ENCODE data around the gene DHX8.
"Not testable (repeated sequence)": the region's sequence is repeated elsewhere in the genome, so short reads cannot be mapped to it uniquely, and the experiment has no call there.

Gene DHX8

DNA sequence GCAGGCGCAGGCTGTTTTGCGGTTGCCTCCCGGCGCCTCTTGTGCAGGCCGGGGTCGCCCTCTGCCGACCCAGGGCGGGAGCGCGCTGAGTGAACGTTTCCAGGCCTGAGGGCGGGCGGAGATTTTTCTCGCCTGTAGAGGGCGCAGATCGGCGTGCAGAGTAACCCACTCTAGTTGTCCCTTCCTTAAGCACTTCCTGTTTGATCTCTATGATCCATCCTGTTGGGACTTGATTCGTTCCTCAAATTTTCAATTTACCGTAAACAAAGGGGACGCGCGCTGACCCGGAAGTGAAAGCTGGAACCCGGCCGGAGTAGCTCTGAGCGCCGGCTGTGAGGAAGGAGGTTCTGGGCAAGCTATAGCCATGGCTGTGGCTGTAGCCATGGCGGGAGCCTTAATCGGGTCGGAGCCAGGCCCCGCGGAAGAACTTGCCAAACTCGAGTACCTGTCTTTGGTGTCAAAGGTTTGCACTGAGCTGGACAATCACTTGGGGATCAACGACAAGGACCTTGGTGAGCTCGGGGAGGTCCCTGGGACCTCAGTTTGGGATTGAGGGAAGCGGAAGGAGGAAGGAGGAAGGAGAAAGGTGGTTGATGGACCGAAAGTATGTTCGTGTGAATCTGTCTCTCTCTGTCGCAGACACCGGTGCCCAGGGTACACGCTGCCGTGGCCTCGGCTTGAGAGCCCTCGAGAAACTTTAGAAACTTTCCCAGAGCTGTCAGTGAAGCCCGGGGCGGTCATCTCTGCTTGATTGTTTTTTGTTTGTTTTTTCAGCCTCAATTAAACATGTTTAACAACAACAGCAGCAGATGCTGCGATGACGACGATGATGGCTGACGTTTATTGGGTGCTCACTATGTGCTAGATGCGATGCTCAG is at the start of gene DHX8:
Gene DHX8 (plus strand): TSS at position 302 of the 878 bp plus-strand sequence. CDS start 63 bp downstream, at position 365.
- DNase-seq = peak; percentile 99

DNA sequence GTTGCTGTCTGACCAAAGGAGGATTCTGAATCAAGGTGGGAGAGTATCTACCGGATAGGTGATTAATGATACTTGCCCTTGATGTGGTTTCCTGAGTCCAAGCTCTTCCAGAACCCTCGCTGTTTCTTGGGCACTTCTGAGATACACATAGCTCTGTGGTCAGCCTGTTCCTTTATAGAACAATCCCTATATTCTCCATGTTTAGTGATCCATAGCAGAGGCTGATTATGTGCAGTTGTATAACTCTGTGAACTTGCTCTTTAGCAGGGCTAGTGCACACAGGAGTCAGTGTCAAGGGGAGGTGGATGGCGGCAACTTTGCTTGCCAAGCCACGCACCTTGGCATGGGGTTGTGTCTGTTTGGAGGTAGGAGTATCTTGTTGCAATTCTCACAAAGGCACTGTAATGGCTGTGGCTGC is 48.9 kb upstream of the DHX8 start:
- DNase-seq = no peak

DNA sequence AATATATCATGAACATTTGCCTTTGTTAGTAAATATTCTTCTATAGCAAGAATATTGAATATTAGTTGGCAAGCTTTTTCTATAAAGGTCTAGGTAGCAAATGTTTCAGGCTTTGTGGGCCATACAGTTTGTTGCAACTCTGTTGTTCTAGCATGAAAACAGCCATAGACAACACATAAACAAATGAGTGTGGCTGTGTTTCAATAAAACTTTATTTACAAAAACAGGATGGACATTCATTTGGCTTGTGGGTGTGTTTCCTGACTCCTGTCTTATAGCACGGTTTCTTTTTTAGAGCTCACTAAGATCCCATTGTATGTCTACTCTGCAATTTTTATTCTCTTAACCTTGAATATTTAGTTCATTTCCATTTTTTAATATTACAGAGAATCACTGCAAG is 46.0 kb upstream of the DHX8 start:
- no peak for DNase-seq

DNA sequence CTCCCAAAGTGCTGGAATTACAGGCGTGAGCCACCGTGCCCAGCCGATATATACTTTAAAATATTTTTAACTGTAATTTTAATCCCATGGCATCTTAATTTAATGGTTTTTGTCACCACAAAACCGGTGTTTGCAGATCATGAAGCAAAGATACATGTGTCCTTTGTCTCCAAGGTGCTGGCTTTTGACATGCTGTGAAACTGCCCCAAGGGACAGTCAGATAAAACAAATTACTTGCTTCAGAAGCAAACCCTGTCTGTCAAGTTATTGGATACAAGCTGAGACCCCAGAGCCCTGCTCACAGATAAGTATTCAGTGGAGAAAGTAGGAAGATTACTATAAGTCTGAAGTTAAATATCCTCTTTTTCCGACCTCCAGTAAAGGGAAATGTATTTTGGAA is 45.1 kb upstream of the DHX8 start:
- DNase-seq = no peak

DNA sequence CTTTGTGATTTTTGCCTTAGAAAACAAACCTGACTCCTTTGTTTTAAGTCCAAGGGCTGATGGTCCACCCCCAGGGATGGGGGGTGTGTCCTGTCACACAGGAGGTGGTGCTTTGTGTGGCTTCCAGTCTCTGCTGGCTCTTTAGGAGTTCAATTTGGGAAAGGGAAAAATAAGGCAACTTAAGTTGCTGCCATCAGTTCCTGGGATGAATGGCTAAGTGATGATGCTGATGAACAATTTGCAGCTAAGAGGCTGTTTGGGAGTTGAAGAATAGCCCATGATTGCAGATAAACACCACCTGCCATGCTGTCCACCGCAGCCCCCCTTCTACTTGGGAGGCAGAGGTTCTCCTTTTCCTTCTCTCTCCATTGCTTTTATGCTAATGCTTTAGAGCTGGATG is 44.7 kb upstream of the DHX8 start:
- DNase-seq = no peak

DNA sequence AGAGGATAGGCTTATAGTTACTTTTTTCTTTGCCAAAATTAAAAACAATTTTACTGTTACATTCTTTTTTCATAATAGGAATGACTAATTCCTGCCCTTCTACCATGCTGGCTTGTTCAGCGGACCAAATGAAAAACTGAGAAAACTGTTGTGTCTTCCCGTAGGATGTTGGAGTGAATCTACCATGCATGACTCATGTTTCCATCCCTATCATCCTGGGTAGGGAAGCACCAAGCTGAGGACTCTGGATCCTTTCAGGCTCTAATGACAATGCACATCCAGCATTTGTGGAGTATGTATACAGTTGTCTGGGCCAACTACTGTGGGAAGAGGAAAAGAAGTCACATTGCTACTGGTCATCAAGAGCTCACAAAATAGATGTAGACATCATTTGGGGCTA is 41.1 kb upstream of the DHX8 start:
- DNase-seq = no peak

DNA sequence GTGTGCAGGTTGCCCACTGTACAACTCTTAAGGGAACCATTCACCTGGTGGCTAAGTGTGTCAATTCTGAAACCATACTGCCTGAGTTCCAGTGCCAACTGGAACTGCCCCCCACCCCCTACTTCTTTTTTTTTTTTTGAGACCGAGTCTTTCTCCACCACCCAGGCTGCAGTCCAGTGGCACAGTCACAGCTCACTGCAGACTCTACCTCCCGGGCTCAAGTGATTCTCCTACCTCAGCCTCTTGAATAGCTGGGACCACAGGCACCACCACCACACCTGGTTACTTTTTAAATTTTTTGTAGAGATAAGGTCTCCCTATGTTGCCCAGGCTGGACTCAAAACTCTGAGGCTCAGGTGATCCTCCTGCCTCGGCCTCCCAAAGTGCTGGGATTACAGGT is 40.4 kb upstream of the DHX8 start:
- DNase-seq = no peak

DNA sequence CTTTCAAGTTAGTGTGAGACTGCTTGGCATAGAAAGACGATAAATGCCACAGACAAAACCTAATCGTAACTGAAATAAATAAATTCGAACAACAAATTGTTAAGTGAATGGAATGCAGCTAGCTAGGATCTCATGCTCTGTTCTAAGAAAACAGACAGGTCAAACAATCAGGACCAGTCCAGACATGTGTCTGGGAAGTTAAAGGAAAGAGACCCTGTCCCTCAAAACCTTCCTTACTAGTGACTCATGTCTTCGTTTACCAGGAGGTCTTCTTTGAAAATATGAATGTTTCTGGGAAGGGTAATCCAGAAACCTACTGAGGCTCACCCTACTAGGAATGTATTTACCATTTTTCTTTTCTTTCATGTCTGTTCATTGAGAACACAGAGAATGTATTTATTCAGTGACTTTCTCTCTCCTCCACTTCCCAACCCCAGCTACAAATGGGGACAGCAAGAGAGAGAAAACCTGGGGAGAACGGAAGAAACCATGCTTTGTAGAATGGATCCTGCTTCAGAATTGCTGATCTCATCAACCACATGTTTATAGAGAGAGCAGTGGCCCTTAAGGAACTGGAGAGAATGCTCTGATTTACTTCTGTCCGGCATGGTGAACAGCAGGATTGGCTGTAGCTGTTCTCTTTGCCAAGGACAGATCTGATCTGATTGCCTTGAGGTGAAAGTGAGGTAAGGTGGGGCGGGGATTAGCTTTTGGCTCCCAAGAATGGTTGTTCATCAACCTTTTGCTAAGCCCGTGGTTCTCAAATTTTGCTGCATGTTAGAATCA is 39.4 kb upstream of the DHX8 start:
- DNase-seq = no peak

DNA sequence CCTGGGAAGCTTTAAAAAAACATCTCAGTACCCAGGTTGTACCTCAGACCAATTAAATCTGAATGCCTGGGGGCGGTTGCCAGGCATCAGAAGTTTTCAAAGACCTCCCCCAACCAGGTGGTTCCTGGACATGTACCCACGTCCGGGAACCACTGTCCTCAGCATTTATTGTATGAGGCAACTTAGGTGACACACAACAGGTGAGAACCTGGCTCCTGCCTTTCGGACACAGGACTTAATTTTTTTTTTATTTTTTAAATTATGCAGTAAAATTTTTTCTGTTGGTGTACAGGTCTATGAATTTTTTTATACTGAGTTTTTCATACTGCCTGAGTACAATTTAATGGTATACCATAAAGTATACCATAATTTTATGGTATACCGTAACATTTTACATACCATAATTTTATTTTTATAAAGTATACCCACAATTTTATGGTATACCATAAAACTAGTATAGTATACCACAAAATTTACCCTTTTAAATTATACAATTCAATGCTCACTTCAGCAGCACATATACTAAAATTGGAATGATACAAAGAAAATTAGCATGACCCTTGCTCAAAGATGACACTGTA is 38.7 kb upstream of the DHX8 start:
- no peak for DNase-seq

DNA sequence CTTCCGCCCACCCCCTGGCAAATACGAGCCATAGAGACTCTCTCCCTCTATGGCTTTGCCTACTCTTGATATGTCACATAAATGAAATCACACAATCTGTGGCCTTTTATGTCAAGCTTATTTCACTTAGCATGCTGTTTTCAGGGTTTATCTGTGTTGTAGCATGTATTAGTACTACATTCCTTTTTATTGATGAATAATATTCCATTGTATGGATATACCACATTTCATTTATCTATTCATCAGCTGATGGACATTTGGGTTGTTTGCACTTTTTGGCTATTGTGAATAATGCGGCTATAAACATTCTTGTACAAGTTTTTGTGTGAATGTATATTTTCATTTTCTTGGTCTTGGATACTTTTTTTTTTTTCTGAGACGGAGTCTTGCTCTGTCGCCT is 37.0 kb upstream of the DHX8 start:
- no peak for DNase-seq

DNA sequence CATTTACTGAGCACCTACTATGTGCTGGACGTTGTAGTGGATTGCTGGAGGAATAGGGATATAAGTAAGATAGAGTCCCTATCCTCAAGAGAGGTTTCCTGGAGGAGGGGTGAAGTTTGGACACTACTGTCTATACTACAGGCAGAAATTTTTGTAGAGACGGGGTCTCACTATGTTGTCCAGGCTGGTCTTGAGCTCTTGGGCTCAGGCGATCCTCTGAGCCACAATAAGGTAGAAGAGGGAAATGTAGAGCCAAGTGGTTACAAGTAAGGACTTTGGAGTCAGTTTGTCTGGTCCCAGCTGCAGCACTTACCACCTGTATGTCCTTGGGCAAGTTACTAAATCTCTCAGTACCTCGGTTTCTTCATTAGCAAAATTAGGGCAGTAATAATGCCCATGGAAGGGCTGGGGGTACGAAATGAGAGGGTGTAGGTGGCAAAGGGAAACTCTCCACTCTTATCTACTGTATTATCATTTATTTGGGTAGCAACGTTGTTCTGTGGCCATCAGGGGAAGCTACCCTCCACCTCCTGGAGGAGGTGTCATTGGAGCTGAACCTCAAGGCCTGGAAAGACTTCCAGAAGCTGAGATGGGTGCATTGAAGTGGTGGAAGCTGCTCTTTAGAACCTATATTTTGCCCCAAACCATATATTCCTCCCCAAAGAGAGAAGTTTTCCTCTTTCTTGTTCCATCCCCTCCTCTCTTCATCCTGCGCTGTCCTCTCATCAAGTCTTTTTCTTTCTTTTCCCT is 34.9 kb upstream of the DHX8 start:
- DNase-seq = no peak

DNA sequence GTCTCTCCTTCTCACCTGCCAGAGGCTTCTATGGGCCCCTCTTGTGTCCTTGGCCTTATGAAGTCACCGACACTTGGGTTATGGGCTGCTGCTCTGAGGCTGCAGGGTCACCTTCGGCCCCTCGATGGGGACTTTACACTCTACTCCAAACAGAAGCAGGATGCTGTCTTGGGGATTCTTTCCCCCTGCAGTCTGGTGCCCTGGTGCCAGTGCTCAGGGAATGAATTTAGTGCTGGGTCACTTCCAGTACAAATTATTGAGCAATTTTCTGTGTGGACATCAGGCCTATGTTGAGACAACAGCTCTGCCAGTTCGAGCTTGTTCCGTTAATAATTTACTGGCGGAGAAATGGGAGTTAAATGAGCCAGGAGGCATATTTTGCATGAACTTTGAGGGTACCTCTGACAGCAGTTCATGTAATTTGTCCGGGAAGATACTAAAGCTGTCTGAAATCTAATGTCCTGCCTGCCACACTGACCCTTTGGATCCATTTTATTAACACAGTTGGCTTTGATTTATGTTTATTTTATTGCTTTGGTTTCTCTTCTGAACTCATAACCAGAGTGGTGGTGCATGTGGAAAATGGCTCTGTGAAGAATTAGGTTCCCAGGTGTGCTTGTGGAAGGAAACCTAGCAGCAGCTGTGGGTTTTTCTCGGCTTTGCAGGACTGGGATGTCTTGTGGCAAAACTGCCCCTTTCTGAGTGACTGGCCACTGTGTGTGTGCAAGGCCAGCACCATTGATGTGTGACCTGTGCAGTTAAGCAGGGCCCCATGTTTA is 34.1 kb upstream of the DHX8 start:
- DNase-seq = no peak

DNA sequence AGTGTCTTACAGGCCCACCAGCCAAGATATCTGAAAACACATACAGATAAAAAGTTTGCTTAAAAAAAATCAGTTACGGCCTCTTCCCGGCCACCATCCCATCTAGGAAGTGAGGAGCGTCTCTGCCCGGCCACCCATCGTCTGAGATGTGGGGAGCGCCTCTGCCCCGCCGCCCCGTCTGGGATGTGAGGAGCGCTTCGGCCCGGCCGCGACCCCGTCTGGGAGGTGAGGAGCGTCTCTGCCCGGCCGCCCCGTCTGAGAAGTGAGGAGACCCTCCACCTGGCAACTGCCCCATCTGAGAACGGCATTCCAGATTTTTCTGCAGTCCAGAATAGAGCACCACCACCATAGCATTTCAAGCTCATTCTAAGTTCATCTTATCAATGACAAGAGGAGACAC is 33.0 kb upstream of the DHX8 start:
- DNase-seq = not testable (repeated sequence)

DNA sequence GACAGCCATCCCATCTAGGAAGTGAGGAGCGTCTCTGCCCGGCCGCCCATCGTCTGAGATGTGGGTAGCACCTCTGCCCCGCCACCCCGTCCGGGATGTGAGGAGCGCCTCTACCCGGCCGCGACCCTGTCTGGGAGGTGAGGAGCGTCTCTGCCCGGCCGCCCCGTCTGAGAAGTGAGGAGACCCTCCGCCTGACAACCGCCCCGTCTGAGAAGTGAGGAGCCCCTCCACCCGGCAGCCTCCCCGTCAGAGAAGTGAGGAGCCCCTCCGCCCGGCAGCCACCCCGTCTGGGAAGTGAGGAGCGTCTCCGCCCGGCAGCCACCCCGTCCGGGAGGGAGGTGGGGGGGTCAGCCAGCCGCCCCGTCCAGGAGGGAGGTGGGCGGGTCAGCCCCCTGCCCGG is 32.0 kb upstream of the DHX8 start:
- not testable (repeated sequence) for DNase-seq

DNA sequence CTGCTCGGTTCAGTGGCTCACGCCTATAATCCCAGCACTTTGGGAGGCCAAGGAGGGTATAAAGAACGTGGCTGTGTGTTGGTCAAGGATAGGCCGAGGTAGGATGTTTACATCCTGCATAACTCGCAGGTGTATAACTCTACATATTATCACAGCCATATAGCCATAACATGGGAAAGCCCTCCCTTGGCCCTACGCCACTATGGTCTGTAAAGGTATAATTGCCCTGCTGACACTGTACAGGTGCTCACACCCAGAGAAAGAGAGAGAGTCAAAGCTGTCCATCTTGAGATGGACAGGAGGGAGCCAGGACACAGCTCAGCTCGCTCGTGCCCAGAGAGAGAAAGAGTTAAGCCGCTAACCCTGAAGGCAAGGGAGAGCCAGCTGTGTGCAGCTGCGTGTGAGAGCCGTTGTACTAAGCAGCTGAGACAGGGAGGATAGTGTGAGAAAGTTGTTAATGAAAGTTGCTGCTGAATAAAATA is 30.4 kb upstream of the DHX8 start:
- DNase-seq = no peak

DNA sequence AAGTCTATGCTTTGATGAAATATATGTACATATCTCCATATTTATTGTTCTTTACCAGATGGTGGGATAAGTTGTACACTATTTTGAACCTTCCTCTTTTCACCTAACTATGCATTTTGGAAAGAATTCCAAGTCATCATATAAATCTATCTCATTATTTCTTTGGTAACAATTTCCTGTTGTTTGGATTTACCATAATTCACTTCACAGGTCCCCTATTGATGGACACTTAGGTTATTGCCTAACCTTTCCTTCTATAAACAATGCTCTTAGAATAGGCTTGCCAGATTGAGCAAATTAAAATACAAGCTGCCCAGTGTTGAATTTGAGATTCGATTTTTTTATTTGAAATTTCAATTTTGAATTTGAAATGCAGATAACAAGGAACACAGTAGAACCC is 28.9 kb upstream of the DHX8 start:
- DNase-seq = no peak

DNA sequence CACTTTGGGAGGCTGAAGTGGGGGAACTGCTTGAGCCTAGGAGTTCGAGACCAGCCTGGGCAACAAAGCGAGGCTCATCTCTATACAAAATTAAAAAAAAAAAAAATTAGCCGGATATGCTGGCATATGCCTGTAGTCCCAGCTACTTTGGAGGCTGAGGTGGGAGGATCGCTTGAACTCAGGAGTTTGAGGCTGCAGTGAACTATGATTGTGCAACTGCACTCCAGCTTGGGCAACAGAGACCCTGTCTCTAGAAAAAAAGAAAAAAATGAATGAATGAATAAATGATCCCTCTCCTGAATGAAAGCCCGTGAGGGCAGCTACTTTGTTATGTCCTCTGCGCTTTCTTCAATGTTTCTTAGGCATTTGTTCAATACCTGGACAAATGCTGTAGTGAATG is 27.7 kb upstream of the DHX8 start:
- DNase-seq = no peak

DNA sequence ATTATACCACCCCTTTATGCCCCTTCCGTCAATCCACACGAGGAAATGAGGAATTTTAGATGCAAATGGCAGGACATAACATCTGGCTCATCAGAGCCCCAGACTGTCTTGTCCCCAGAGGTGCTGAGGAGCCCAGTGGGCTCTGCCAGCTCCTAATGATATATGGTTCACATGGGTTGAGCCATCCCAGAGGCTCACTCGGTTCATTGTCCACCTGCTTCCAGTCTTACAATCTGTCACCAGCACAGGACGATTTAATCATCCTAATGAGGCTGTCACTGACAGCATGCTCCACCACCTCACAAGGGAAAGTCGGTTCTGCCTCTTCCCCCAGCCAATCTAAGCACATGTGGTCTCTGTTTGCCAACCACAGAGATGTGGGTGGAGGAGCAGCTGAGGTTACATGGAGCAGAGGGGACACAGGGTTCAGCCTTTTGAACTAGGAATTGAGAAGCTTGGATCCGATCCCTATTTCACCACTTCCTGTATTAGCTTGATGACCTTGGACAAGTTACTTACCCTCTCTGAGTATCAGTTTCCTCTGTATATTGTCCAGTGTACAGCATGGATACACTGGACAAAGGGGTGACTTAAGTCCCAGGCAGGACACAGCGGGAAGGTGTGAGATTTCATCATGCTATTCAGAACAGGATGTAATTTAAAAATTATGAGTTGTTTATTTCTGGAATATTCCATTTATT is 27.0 kb upstream of the DHX8 start:
- DNase-seq = no peak

DNA sequence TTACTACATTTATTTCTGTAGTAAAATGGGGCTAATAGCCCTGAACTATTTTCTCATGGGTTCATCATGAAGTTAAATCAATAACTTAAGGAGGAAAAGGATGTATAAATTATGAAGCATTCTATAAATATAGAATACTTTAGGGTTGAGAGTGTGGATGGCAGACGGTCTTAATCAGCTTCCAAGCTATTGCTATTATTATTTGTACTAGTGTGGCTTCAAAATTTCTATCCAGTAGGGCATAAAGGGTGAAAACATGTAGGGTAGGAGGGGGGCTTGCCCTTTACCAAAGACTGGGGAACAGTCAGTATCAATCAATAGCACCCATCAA is 26.4 kb upstream of the DHX8 start:
- DNase-seq = no peak

DNA sequence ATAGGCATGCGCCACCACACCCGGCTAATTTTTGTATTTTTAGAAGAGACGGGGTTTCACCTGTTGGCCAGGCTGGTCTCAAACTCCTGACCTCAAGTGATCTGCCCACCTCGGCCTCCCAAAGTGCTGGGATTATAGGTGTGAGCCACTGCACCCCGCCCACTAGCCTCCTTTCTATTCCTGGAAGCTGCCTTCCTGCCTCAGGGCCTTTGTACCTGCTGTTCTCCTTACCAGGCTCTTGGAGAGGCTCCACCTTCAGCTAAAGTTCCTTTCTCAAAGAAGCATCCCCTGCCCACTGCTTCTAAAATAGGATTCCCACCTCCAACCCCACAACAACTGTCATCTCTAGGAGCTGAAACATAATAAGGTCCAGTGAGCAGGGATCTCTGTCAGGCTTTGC is 23.9 kb upstream of the DHX8 start:
- DNase-seq = not testable (repeated sequence)

DNA sequence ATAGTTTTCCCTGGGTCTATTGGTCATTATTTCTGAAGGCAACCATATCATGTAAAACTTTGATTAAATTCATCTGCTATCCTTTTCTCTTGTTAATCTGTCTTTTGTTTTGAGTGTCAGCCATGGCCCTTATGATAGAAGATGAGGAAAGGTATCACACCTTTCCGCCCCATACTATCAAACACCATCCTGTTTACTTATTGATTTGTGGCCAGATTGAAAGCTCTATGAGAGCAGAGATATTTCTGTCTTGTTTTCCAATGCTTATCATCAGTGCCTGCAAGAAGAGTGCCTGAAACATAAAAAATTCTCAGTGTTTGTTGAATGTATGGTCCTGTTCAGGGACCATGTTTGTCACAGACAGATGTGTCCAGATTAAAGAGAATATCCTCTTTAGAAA is 22.6 kb upstream of the DHX8 start:
- no peak for DNase-seq

DNA sequence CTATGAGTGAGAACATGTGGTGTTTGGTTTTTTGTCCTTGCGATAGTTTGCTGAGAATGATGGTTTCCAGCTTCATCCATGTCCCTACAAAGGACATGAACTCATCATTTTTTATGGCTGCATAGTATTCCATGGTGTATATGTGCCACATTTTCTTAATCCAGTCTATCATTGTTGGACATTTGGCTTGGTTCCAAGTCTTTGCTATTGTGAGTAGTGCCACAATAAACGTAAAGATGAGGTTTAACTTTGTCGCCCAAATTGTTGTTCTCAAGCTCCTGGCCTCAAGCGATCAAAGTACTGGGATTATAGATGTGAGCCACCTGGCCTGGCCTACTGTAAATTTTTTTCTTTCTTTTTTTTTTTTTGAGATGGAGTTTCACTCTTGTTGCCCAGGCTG is 21.2 kb upstream of the DHX8 start:
- not testable (repeated sequence) for DNase-seq

Measured in stimulated activated CD4-positive, alpha-beta T cell treated with anti-CD3 and anti-CD28 coated beads, Interleukin-4, amount 100 ng/mL, for 1 hour (primary cell).